ENCODE measurements around the gene ONECUT2. TPM values are rescaled to one million over a fixed set of nuclear protein-coding genes. Genes with fewer than 3 reads are reported as not detected.

Gene ONECUT2
- total RNA-seq, 1 experiment from 2014 or later, result not detected

DNA sequence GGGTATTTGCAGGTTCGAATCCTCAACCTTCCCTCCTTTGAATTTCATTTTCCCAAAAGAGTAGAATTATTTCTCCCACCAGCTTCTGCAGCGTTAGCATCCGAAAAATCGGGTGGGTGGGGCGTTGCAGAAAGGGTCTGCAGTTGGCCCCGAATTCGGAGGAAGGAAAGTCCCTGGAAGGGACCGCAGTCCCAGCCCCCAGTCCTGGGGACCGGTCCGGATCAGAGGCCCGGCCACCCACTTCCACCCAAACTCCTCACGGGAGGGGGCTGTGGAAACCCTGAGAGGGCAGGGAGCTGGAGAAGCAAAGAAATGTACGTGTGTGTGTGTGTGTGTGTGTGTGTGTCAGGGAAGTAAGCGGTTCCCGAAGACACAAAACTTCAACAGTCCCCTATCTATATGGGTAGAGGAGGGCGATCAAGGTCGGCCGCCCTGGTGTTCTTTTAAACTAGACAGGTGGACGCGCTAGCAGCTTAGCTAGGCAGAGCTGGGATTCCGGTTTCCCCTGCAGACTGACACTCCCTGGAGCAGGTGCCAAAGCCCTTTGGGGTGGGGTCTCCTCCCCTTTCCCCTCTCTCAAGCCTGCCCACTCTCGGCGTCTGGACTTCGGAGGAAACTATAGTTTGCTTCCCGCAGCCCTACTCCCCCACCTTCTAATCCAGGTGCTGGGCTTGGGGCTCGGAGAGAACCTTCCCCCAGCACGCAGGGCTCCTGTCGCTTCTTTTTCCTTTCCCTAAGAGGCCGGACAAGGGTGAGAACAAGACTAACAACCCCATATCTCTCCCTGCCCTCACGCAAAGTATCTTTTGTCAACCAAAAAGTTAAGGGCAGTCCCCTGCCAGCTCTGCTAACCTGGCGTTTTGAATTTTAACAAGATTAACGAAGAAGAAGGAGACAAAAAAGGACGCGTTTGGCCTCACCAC is 4.8 kb upstream of the ONECUT2 start:
- in situ Hi-C loops (cut with HindIII; ENCODE audit: low sequenced_read_pairs), result no loop called here

DNA sequence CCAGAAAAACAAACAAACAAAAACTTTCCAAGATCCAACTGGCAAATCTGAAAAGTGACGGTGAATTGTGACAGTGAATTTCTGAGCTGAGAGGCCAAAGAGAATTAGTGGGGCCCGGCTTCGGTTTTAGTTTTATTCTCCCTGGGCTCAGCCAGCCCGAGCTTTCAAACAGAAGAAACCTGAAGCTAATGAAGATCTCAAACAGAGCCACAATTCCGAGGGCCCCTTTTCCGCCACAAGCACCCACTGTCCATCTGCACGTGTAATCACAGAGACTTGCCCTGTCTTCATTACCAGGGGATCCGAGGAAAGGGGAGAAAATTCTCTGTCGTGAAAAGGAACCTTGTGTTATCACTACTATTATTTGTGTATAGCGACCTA is 4.2 kb upstream of the ONECUT2 start:
- no peak for DNase-seq (ENCODE audit: low spot score)

More for the DNA sequence above, 4.8 kb upstream of the ONECUT2 start:
- no peak for DNase-seq (ENCODE audit: low spot score)

DNA sequence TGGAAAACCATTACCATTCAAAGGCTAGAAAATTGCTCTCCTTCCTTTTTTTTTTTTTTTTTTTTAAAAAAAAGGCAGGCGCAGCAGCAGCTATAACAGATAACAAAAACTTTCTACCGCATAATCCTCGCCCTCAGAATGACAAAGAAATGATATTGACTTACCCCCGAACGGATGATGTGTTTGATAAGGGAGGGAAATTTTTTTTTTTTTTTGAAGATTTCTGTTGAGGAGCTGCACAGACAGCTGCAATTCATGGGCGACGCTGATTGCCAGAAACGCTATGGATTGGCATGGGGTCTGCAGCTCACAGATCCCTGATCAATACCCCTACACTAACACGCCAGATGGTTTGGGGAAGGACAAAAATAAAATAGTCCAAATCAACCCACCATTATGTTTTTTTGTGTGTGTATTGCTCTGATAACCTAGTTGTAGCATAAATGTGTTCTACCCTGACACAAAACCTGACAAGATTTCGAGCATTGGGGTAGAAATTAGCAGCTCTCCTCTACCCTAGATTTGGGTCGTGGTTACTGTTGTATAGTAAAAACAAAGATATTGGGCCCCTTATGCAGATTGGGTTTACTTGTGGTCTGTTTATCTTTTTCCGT is 3.6 kb upstream of the ONECUT2 start:
- no peak for DNase-seq (ENCODE audit: low spot score)
- in situ Hi-C loops (cut with HindIII; ENCODE audit: low sequenced_read_pairs), result no loop called here

More for the DNA sequence above, 4.2 kb upstream of the ONECUT2 start:
- in situ Hi-C loops (cut with HindIII; ENCODE audit: low sequenced_read_pairs), result no loop called here

DNA sequence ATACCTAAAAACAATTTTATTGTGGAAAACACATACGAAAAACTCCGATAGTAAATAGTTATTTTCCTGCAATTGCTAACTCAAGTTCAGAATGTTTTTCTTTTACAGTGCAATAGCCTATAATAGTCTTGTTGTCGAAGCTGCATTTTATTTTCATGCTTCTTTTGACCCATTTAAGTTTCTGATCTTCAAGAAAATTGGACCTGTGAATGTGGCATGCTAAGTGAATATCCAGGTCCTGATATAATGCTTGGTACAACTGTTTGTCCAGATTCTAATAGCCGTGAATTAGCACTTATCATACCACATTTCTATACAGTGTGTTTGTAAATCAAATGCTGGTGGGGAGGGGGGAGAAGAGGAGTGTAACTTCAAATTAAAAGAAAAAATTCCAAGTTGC is 3.0 kb upstream of the ONECUT2 start:
- in situ Hi-C loops (cut with HindIII; ENCODE audit: low sequenced_read_pairs), result no loop called here
- no peak for DNase-seq (ENCODE audit: low spot score)

DNA sequence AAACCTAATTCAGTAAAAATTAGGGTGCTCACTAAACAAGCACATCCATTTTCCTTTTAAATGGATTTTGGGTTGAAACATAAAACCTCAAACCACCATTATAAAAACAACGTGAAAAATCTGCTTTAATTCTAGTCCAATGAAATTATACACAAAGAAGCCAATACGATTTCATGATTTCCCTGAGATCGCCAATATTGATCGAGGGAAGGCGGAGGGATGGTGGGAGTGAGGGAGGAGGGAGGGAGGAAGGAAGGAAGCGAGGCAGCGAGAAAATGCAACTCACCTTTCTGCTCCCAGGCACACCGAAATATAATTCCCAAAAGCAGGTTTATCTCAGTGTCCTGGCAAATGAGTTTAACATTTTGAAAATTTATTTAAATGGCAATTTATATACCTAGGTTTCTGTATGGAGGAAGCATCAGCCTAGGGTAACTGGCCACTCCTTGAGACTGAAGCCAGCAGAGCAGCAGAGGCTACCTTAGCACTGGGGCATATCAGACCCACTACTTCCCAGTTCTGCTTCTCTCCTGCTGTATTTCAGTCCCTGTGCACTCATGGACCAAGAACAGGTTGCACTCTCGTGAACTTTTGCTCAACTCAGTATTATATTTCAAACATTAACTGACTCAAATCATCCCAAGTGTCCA is 2.3 kb upstream of the ONECUT2 start:
- in situ Hi-C loops (cut with HindIII; ENCODE audit: low sequenced_read_pairs), result no loop called here
- DNase-seq (ENCODE audit: low spot score), result no peak

DNA sequence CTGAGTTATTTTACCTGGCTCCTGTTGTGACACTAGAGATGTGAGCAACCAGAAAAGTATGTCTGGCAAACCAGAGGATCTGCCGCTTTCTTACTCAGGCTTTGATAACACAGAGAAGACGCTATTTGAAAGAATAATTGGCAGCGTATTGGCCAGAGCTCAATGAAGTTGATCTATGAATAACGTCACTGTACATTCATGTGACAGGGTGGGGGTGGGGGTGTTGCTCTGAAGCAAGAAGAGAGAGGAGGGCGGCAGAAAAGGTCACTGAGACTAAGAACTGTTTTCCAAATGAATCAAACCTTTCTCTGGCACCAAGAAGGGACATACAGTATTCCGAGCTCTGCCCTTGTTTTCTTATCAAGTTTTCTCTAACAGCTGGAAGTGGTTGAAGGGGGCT is 1.7 kb upstream of the ONECUT2 start:
- in situ Hi-C loops (cut with HindIII; ENCODE audit: low sequenced_read_pairs), result no loop called here
- DNase-seq (ENCODE audit: low spot score), result no peak

DNA sequence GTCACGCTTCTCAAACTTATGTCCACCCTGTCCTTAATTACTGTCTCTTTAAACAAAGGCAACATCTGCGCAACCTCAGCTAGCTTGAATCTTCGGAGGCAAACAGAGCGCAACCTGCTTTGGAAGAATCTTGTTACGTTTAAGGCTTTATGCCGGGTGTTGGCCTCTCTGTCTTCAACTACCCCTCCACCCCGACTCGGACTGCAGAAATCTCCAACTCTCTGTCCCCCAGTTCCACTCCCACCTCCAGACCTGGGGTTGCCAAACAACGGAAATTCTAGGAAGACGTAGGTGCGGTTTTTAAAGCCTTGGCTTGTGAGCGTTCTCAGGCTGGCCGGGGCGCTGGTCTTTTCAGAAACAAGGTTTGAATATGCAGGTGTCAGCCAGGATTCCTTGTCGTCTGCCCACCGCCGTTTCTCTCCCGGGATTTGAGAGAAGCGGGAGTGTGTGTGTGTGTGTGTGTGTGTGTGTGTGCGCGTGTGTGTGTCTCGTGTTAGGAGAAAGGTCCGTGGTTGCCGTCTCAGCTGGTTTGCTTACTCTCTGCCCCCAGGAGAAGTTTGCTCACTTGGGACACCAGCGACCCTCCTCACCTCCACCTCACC is 1.1 kb upstream of the ONECUT2 start:
- DNase-seq (ENCODE audit: low spot score), result no peak

DNA sequence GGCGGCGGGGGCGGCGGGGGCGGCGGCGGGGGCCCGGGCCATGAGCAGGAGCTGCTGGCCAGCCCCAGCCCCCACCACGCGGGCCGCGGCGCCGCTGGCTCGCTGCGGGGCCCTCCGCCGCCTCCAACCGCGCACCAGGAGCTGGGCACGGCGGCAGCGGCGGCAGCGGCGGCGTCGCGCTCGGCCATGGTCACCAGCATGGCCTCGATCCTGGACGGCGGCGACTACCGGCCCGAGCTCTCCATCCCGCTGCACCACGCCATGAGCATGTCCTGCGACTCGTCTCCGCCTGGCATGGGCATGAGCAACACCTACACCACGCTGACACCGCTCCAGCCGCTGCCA is 644 bp downstream of the ONECUT2 start:
- in situ Hi-C loops (cut with HindIII; ENCODE audit: low sequenced_read_pairs), result no loop called here

More for the DNA sequence above, 1.1 kb upstream of the ONECUT2 start:
- in situ Hi-C loops (cut with HindIII; ENCODE audit: low sequenced_read_pairs), result no loop called here

DNA sequence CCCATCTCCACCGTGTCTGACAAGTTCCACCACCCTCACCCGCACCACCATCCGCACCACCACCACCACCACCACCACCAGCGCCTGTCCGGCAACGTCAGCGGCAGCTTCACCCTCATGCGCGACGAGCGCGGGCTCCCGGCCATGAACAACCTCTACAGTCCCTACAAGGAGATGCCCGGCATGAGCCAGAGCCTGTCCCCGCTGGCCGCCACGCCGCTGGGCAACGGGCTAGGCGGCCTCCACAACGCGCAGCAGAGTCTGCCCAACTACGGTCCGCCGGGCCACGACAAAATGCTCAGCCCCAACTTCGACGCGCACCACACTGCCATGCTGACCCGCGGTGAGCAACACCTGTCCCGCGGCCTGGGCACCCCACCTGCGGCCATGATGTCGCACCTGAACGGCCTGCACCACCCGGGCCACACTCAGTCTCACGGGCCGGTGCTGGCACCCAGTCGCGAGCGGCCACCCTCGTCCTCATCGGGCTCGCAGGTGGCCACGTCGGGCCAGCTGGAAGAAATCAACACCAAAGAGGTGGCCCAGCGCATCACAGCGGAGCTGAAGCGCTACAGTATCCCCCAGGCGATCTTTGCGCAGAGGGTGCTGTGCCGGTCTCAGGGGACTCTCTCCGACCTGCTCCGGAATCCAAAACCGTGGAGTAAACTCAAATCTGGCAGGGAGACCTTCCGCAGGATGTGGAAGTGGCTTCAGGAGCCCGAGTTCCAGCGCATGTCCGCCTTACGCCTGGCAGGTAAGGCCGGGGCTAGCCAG is 1.2 kb downstream of the ONECUT2 start:
- in situ Hi-C loops (cut with HindIII; ENCODE audit: low sequenced_read_pairs), result no loop called here
- DNase-seq (ENCODE audit: low spot score), result no peak

More for the DNA sequence above, 644 bp downstream of the ONECUT2 start:
- DNase-seq (ENCODE audit: low spot score), result no peak

DNA sequence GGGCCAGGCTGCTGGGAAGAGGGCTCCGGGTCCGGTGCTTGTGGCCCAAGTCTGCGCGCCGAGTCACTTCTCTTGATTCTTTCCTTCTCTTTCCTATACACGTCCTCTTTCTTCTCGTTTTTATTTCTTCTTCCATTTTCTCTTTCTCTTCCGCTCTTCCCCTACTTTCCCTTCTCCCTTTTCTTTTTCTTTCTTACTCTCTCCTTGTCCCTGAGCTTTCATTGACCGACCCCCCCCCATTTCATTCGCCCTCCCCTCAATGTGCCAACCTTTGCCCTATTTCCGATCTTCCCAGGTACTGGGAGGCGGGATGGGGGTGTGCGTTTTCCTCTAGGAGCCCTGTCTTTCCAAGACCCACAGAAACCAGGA is 1.8 kb downstream of the ONECUT2 start:
- DNase-seq (ENCODE audit: low spot score), result no peak
- in situ Hi-C loops (cut with HindIII; ENCODE audit: low sequenced_read_pairs), result no loop called here

DNA sequence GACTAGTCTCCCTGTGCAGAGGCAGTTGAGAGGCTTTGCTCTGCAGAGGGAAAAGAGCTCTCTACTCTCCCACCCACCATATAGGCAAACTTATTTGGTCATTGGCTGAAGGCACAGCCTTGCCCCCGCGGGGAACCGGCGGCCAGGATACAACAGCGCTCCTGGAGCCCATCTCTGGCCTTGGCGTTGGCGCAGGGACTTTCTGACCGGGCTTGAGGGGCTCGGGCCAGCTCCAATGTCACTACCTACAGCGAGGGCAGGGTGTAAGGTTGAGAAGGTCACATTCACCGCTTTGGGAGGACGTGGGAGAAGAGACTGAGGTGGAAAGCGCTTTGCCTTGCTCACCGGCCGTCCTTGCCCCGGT is 2.2 kb downstream of the ONECUT2 start:
- in situ Hi-C loops (cut with HindIII; ENCODE audit: low sequenced_read_pairs), result no loop called here
- DNase-seq (ENCODE audit: low spot score), result peak; percentile 22

DNA sequence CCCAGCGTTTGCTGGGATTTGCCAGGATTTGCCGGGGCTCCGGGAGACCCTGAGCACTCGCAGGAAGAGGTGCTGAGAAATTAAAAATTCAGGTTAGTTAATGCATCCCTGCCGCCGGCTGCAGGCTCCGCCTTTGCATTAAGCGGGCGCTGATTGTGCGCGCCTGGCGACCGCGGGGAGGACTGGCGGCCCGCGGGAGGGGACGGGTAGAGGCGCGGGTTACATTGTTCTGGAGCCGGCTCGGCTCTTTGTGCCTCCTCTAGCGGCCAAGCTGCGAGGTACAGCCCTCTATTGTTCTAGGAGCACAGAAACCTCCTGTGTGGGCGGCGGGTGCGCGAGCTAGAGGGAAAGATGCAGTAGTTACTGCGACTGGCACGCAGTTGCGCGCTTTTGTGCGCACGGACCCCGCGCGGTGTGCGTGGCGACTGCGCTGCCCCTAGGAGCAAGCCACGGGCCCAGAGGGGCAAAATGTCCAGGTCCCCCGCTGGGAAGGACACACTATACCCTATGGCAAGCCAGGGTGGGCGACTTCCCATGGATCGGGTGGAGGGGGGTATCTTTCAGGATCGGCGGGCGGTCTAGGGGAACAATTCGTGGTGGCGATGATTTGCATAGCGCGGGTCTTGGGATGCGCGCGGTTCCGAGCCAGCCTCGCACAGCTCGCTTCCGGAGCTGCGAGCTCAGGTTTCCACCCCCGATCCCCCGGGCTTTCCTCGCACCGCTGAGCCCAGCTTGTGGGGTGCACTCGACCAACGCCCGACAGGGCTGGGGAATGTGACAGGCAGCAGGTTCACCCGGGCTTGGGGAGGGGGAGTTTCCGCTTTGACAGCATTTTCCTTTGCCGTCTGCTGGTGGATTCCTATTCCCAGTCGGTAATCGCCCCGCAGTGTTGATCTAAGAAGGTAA is 2.8 kb downstream of the ONECUT2 start:
- in situ Hi-C loops (cut with HindIII; ENCODE audit: low sequenced_read_pairs), result no loop called here
- peak; percentile 79 for DNase-seq (ENCODE audit: low spot score)

DNA sequence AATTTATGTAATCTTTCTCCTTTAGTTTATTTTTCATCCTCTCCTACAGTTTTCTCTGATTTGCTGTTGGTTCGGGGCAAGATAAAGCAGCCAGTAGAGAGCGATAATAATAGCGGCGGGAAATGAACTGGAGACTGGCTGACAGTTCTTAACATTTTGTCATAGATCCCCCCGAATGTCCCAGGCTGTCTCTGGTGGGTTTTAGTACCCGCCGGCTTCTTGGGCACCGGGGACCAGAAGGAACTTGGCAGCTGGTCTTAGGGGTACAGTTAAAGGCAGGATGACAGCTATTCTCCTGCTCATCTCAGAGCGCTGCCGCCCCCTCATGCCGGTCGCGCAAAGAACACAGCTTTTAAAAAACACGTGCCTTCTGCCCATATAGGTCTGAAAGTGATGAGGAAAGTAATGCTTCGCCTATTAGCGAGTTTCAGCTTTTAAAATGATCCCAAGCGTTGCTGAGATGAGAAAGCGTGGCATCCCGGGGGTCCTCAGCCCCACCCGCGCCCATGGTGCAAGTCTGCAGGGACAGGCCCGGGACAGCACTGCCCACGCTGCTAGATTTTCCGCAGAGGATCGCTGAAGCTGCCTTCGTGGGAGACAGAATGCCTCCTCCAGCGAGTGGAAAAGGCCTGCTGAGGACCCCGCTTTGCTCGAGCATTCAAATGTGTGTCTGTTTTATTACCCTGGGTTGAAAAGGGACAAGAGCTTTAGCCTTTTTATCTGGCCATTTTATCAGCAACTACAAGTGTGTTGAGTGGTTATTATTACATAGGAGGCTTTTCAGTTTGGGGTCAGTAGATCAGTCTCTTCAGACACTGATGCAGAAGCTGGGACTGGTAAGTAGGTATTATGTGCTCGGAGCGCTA is 3.8 kb downstream of the ONECUT2 start:
- peak; percentile 23 for DNase-seq (ENCODE audit: low spot score)
- in situ Hi-C loops (cut with HindIII; ENCODE audit: low sequenced_read_pairs), result no loop called here

DNA sequence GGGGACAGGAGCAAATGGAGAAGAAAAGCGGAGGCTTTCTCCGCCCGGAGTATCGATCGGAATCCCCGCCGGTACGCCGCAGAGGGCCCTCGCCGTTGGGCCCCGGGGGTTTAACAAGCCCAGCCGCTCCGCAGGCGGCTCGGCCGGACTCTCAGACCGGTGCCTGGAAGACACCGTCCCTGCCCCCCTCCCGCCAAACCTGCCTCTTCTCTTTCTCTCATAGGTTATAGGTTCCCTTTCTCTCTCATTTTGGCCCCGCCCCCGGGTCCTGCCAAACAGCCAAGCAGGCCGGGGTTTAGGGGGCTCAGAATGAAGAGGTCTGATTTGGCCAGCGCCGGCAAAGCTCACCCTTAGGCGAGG is 4.4 kb downstream of the ONECUT2 start:
- in situ Hi-C loops (cut with HindIII; ENCODE audit: low sequenced_read_pairs), result no loop called here
- DNase-seq (ENCODE audit: low spot score), result no peak

DNA sequence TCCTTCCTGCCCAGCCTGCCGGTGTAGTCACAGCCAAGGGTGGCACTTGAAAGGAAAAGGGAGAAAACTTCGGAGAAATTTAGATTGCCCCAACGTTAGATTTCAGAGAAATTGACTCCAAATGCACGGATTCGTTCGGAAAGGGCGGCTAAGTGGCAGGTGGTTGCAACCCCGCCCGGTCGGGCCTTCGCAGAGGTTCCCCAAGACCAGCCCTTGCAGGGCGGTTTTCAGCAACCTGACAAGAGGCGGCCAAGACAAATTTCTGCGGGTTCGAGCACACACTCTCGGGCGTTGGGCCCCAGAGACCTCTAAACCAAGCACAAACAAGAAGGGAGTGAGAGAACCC is 4.8 kb downstream of the ONECUT2 start:
- no peak for DNase-seq (ENCODE audit: low spot score)
- in situ Hi-C loops (cut with HindIII; ENCODE audit: low sequenced_read_pairs), result no loop called here

DNA sequence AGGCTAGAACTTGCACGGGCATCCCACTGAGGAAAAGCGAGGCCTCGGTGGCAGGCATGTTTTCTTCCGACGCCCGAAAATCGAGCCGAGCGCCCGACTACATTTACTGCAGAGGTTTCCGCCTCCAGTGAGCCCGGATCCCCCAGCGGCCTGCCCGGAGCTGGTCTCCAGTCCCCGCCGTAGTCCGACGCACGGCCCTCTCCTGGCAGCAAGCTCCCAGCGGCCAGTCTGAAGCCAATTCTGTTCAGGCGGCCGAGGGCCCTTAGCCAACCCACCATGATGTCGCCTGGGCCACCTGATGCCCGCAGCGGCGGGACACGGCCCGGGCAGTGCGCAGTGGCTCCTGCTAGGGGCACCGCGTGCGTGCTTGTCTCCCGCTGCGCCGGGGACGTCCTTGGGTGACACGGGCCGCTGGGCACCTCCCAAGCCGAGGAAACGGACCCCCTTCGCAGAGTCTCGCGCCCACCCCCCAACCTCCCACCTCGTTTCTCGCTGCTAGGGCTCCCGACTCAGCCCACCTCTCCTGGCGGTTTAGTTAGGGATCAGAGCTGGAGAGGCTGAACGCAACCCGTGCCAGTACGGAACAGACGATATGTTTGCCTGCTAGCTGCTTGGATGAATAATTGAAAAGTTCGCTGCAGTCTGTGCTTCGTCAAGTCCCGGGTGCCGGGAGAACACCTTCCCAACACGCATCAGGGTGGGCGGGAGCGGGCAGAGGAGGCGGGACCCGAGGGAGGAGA is 5.3 kb downstream of the ONECUT2 start:
- no peak for DNase-seq (ENCODE audit: low spot score)
- in situ Hi-C loops (cut with HindIII; ENCODE audit: low sequenced_read_pairs), result no loop called here
